HG02885 (cell line): Measurements from ENCODE around the gene SMTNL1.

Experiments used
- ATAC-seq: cut with Tn5 transposase; IDR thresholded peaks from one replicate; pipeline ENCODE4 v1.9.1; 2021; ENCODE audit warnings: mild to moderate bottlenecking; ENCODE audit not compliant: unreplicated experiment, poor library complexity

Gene SMTNL1, protein sequence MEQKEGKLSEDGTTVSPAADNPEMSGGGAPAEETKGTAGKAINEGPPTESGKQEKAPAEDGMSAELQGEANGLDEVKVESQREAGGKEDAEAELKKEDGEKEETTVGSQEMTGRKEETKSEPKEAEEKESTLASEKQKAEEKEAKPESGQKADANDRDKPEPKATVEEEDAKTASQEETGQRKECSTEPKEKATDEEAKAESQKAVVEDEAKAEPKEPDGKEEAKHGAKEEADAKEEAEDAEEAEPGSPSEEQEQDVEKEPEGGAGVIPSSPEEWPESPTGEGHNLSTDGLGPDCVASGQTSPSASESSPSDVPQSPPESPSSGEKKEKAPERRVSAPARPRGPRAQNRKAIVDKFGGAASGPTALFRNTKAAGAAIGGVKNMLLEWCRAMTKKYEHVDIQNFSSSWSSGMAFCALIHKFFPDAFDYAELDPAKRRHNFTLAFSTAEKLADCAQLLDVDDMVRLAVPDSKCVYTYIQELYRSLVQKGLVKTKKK

DNA sequence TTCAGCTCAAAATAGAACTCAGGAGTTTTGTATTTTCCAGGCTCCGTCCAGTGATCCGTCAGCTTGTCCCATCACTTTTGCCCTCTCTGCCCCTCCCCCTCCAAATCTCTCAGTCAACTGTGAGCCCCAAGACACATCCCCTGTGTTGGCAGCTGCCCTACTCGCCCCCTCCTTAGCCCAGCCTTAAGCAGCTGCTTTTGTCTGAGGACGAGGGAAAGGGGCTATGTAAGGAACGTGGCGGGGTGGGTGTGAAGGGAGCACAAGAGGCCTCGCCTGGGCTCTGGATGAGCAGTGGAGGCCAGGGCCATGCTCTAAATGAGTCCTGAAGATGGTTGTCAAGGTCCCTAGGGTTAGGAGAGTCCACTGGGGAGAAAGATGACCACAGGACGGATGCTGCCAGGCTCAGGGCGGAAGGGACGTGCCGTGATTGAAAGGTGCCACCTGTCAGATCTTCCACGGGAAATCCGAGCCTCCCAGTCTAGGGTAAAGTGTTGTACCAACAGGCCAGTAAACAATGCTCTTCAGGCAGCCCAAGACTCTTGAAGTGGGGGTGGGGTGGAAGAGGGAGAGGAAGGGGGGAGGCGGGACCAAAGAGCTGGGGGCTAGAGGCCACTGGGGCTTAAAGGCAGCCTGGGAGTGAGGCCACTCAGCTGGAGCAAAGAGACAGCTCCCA, at the start of gene SMTNL1:
Gene SMTNL1 (plus strand): TSS at position 649 of the 673 bp plus-strand sequence. CDS start 5,048 bp downstream, outside the sequence.
- no peak for ATAC-seq

DNA sequence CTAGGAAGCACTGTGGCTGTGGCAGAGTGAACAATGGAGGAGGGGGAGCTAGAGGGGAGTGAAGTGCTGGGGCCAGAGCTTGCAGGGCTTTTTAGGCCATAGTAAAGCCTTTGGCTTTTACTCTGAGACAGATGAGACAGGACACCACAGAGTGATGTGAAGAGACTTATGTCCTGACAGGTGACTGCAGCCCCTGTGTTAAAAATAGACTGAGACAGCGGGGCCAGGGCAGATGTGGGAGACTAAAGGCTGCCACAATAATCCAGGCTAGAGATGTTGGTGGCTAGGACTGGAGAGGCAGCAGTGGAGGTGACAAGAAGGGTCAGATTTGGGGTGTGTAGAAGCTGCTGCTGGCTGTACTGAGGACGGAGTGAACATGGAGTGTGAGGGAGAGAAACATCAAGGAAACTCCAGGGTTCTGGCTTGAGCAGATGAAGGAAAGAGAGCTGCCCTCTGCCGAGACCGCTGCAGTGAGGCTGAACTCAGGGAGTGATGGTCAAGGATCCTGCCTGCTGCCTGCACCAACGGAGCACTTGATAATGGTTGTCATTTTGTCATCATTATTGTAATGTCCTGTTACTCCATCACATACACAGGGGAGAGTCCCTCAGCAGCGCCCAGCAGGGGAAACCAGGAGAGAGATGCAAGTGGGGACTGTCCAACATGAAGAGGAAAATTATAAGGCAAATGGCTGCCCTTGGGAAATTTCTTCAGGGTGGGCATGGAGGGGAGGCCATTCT, 49.3 kb upstream of the SMTNL1 start:
- ATAC-seq = no peak

DNA sequence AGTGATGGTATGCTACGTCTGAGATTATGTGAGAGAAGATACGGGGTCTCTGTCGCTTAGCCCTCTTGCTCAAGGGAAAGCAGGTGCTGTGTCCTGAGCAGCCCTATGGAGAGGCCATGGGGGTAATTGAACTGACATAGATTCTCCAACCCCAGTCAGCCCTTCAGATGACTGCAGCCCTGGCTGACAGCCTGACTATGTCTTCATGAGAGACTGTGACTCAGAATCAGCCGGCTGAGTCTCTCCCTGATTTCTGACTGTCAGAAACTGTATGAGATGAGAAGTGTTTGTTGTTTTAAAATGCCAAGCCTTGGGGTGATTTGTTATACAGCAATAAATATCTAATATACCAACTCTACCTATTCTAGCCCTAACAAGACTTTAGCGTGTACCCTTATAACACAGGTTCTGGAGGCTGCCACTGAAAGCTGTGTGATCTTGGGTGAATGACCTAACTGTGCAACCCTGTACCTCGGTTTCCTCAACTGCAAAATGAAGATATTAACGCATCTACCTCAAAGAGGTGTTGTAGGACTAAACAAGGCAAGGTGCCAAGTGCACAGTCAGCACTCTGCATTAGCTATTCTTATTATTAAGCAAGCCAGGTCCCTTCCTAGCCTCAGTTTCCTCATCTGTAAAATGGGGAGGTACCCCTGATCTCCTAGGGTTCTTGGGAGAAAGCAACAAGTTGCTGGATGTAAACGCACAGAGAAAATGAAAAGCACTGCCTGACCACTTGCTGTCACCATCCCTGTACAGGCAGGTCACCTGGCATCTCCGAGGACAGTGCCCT, 46.7 kb upstream of the SMTNL1 start:
- ATAC-seq = no peak

DNA sequence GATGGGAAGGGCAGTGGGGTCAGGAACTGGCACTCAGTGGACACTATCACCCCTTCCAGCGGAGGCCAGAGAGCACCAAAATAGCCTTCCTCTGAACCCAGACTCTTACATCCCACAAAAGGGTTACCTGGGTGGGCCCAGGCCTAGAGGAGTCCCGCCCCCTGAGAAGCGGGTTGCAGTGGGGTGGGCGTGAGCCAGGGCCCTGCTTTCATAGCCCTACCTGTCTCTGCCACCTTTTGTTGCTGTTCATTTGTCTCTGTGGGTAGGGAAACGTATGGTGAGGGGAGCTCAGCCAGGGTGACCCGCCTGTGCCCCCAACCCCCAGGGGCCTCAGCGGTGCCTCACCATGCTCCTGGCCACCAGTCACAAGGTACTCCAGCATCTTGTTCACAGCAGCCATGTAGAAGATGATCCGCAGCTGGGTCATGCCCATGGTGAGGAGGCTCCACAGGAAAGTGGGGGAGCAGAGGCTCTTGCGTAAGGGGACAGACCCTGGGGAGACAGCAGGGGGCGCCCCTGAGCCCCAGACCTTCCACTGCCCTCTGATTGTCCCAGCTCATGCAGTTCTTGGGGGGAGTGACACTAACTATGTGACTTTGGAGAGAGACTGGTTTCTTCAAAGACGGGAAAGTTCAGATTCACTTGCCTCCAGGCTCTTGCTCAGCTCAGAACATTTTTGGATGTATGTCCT, 45.9 kb upstream of the SMTNL1 start:
- ATAC-seq = peak; percentile 62

DNA sequence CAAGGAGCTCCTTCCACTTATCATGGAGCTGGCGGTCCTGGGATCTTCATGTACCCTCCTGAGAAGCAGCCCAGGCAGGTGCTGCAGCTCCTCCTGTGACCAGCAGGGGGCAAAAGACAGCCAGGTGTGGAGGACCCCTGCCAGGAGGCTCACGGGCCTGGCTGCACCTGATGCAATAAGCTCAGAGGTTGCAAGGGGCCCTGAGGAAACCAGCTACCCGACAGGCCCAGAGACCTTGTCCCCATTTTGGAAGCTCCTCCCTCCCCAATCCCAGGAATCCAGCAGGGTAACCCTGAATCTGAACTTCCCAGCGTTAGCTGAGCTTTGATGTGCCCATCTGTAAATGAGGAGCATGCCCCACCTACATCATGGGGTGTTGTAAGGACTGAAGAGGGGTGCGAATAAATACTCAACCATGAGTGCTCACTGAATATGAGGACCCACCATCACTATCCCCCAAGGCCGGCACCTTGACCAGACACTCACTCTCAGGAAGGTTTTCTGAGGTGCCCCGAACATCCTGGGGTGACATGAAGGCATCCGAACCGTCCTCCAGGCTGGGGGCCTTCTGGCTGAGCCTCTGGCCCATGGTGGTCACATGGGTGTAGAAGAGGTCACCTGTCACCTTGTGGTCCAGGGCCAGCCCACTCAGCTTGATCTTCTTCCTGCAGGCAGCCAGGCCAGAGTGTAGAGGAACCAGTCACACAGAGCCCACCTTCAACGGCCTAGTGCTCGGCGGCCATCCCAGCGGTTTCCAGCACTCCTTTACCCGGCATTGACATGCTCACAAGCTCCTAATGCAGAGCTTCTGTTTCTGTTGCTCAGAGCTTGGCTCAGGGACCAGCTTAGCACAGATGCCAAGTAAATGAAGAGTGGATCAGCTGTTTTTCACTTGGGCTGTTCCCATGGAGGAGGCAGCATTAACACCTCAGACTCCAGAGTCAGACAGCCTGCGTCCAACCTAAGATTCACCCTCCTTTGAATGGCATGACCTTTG, 43.6 kb upstream of the SMTNL1 start:
- peak; percentile 84 for ATAC-seq

DNA sequence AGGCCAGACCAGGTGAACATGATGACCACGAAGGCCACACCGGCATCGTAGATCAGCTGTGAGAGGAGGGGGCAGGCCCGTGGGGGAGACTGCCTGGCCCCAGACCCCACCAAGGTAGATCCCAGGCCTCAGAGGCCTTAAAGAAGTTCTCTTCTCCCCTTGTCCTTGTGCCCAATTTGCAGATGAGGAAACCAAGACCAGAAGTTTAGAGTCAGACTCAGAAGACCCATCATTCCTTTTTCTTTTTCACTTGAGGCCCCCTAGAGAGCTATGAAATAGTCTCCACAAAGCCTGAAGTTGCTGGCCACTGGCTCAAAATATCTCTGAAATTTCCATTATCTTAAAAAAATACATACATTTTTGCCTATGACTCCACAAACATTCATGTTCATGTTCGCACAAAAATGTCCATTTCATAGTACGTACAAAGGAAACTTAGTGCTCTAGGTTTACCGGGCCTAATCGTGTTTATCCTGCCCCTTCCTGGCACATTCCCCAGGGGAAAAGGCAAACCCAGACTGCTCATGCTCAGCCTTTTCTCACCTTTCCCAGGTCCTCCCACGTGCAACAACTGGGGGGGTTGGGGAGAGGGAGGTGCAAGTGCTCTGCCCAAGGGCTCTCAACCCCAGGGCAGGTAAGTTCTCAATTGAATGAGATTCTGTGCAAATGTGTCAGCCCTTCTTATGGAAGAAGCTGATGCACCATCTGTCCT, 41.1 kb upstream of the SMTNL1 start:
- ATAC-seq = no peak

DNA sequence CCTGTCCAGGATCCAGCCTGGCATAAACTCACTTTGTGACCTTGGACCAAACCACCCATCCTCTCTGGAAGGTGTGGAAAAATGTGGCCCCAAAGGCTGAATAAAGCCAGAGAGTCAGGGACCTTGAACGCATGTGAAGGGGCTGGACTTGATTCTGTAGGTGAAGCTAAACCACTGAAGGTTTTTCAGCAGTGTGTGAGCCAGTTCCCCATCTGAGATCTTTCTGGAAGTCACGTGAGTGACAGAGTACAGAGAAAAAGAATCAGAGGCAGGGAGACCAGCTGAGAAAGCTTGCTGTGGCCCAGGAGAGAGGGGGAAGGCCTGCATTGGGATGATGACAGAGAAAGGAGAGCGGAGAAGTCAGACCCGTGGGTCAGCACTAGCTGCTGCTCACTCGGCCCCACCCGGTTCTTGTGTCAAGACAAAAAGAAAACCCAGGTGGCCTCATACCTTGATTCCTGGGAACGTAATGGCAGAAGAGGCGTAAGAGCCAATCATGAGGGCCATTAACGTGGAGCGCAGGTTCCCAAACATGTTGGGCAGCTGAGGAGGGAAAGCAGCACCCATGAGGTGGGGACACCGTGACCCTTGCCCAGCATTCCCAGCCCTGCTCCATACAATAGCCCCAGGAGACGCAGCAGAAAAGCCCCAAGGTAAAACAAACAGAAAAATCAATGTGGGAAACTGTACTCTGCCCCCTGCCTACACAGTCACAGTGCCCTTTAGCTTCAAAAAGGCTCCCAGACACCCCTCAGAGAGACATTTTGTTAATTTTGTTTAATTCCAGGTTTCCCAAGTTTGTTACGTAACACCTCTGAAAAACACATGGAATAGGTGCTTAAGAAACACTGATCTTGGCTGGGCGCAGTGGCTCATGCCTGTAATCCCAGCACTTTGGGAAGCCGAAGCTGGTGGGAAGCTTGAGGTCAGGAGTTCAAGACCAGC, 39.8 kb upstream of the SMTNL1 start:
- ATAC-seq = no peak

DNA sequence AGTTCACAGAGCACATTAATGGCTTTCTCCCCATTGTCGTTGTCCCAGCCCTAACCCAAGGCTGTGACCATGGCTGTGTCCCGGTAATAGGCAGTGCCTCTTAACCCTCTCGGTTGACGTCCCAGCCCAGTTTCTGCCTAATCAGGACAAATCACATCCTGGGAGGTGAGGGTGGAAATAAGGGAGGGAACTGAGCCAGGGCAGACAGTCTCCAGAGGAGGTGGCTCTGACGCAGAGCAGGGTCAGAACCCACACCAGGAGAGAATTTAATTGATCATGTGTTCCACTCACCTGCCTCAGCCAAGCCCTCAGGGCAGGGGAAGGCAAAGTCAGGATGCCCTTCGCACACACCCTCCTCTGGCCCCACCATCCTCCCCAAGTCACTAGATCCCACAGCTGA, 38.9 kb upstream of the SMTNL1 start:
- ATAC-seq = no peak

DNA sequence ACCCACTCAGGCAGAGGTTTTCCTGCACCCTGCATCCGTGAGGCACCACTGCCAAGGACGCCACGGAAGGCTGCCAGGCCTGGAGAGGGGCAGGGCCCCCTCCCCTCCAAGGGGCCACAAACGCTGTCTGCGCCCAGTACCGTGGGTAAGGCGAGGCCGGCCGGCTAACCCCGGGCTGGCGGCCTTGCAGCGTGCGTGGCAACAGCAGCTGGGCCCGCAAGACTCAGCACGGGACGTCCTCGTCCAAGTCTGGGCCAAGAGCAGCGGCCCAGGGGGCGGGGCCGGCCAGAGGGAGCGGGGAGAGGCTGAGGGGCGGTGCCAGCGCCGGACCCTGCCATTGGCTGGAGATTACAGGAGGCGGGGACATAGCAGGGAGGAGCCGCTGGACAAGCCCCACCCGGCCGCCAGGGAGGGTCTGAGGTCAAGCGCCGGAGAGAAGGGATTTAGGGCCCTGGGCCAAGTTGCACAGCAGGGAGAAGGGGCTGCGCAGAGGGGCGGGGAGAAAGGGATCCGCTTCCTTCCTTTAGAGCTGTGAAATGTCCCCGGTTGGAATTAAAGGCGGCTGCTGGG, 37.9 kb upstream of the SMTNL1 start:
- ATAC-seq = peak; percentile 97

DNA sequence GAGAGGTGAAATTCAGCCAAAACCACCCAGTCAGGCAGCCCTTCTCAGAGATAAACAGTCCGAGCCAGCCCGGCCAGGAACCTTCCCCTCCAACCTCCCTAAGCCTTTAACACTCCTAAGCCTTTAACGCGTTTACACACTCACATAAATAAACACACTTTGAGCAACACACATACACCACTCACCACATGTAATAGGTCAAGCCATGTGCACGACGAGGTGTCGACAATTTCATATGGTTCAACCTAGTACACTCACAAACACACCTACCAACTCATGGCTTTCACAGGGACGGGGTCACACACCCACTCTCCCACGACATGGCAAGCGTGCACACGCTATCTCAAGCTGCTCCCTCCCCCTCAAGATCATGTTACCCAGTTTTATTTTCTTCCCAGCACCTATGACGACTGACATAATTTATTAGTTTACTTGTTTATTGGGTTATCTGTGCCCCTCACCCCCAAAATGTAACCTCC, 37.4 kb upstream of the SMTNL1 start:
- no peak for ATAC-seq

DNA sequence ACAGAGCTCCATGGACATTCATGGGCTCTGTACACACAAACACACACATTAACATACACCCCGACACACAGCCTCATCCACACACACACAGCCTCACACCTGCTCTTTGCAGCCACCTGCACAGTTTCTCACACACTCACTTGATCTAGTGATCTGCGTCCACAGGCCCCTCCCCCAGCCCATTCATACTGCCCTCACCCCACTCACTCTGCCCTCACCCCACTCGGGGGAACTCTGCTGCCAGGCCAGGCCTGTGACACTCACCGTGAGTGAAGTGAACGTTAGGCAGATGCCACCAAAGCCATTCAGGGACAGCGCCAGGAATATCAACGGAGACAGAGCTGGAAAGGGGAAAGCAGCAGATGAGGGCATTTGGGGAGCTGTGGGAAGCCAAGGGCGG, 36.9 kb upstream of the SMTNL1 start:
- ATAC-seq = no peak

DNA sequence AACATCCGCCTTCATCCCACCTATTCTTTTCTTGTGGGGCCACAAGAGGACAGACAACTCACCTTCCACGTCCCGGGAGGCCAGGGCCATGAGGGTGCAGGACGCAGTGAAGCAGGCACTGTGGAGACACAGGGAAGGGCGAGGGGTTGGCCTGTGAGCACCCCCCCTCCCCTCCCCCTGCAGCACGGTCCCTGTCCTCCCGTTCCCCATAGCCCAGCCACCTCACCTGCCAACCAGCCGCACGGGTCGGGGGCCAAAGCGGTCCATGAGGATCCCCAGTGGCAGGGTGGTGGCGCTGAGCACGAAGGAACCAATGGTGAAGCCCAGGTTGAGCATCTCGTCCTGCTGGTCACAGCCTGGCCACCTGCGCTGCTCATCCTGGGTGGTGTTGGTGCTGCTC, 36.5 kb upstream of the SMTNL1 start:
- ATAC-seq = no peak

DNA sequence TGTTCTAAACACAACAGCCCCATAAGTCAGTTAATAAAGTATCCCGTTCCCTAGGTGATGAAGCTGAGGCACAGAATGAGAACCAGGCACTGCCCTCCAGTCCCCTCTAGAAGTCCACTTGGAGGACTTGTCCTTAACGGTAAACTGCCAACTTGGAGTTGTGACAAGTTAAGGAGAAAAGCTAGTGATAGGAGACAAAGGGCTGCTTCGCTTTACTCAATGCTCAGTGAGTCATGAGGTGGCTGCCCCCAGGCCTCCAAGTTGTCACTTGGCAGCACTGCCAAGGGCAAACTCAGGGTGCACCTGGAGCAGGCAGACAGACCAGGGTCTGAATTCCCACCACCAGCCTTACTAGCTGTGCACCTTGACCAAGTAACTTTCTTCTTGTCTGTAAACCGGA, 35.4 kb upstream of the SMTNL1 start:
- ATAC-seq = no peak

DNA sequence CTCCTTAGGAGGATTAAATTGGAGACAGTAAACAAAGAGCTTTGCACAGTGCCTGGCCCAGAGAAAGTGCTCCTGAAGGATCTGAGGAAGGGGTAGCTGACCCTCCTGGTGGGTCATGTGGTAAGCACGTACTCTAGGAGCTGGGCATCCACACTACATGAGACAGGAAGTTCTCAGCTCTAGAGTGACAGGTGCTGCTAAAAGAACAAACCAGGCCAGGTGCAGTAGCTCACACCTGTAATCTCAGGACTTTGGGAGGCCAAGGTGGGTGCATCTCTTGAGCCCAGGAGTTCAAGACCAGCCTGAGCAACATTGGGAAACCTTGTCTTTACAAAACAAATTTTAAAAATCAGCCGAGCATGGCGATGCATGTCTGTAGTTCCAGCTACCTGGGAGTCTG, 35.0 kb upstream of the SMTNL1 start:
- no peak for ATAC-seq

DNA sequence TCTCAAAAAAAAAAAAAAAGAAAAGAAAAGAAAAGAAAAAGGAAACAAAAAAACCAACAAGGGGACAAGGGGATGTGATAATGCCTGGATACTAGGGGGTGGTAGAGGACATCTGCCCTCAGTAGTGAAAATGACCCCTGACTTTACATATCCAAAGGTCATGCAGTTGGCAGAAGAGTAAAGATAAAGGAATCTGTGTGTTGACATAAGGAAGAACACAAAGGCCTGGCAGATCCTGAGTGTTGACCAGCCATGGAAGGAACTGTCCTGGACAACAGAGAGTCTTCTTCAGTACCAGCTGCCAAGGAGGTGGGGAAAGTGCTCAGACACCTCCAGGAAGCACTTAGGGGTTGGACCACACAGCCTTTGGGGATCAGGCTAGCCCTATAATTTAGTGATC, 34.5 kb upstream of the SMTNL1 start:
- ATAC-seq = no peak

DNA sequence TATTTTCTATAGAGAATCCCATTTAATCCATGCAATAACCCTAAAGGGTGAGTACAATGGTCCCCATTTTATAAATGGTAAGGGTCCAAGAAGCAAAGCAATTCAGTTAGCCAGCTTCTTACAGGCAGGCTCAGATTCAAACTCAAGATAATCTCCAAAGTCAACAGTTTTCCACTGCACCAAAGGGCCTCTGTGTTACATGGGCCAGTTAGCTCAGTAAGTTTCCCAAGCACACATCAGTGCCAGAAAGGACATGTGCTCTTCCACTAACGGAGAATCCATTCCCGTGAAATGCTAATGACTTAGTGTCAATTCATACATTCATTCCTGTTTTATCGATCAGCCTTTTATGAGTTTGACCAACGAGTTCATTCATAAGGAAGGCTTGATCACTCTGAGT, 32.9 kb upstream of the SMTNL1 start:
- no peak for ATAC-seq
